HS-5 (cell line): Measurements from ENCODE around the gene PDZRN3.

Experiments used
- DNase-seq: peaks from one replicate; pipeline ENCODE4 v3.0.0-alpha.2; 2012; ENCODE audit warnings: low read depth

The PDZRN3 gene

GRCh38 chr3:73556520-73557372 is 68.0 kb downstream of the PDZRN3 start:
- DNase-seq = no peak

- DNase-seq = no peak
Measured at GRCh38 chr3:73555076-73555475, 69.7 kb downstream of the PDZRN3 start.

- no peak for DNase-seq
Measured at GRCh38 chr3:73552700-73553099, 72.0 kb downstream of the PDZRN3 start.

GRCh38 chr3:73550032-73550431 is 74.7 kb downstream of the PDZRN3 start:
- no peak for DNase-seq

GRCh38 chr3:73549051-73549600 is 75.6 kb downstream of the PDZRN3 start:
- no peak for DNase-seq

GRCh38 chr3:73548436-73548835 is 76.3 kb downstream of the PDZRN3 start:
- no peak for DNase-seq

GRCh38 chr3:73547427-73548248 is 77.1 kb downstream of the PDZRN3 start:
- peak; percentile 87 for DNase-seq

GRCh38 chr3:73546961-73547360 is 77.8 kb downstream of the PDZRN3 start:
- DNase-seq = peak; percentile 85

GRCh38 chr3:73543412-73543811 is 81.3 kb downstream of the PDZRN3 start:
- DNase-seq = no peak

- no peak for DNase-seq
Measured at GRCh38 chr3:73542136-73542535, 82.6 kb downstream of the PDZRN3 start.

- DNase-seq = no peak
Measured at GRCh38 chr3:73540969-73541740, 83.6 kb downstream of the PDZRN3 start.

GRCh38 chr3:73538486-73538885 is 86.3 kb downstream of the PDZRN3 start:
- no peak for DNase-seq

- no peak for DNase-seq
Measured at GRCh38 chr3:73536952-73537351, 87.8 kb downstream of the PDZRN3 start.

- no peak for DNase-seq
Measured at GRCh38 chr3:73536336-73536895, 88.3 kb downstream of the PDZRN3 start.

GRCh38 chr3:73535931-73536330 is 88.8 kb downstream of the PDZRN3 start:
- no peak for DNase-seq

GRCh38 chr3:73535137-73535536 is 89.6 kb downstream of the PDZRN3 start:
- DNase-seq = no peak

- DNase-seq = no peak
Measured at GRCh38 chr3:73530022-73530396, 94.7 kb downstream of the PDZRN3 start.

GRCh38 chr3:73529308-73530021 is 95.3 kb downstream of the PDZRN3 start:
- DNase-seq = no peak

GRCh38 chr3:73525591-73525990 is 99.2 kb downstream of the PDZRN3 start:
- no peak for DNase-seq

GRCh38 chr3:73523661-73524060 is 101.1 kb downstream of the PDZRN3 start:
- no peak for DNase-seq

GRCh38 chr3:73521734-73522336 is 102.9 kb downstream of the PDZRN3 start:
- DNase-seq = no peak
